Anterior cingulate cortex (tissue), 58 donors: ENCODE results near the gene TBC1D19.
"Not testable (repeated sequence)": the region's sequence is repeated elsewhere in the genome, so short reads cannot be mapped to it uniquely, and the experiment has no call there.

Experiments
- DNase-seq, 58 donors: peaks; one replicate each; lab custom pipeline; 2025; lab: John Stamatoyannopoulos, UW

TBC1D19 gene

GRCh38 chr4:26583865-26584652, at the start of gene TBC1D19:
TBC1D19 (plus strand) TSS chr4:26584084; CDS start chr4:26584194, 110 bp downstream.
- peak; percentile 46 to 94 (median 86) for DNase-seq

- no peak for DNase-seq
Observed at GRCh38 chr4:26542991-26543390, 40.9 kb upstream of the TBC1D19 start.

- DNase-seq: no peak
Observed at GRCh38 chr4:26544421-26544820, 39.5 kb upstream of the TBC1D19 start.

GRCh38 chr4:26548379-26548778, 35.5 kb upstream of the TBC1D19 start:
- not testable (repeated sequence) for DNase-seq

- DNase-seq: no peak
Observed at GRCh38 chr4:26557164-26557563, 26.7 kb upstream of the TBC1D19 start.

GRCh38 chr4:26558166-26558895, 25.6 kb upstream of the TBC1D19 start:
- no peak for DNase-seq

GRCh38 chr4:26566133-26566532, 17.8 kb upstream of the TBC1D19 start:
- DNase-seq: no peak

- no peak for DNase-seq
Observed at GRCh38 chr4:26568446-26568994, 15.4 kb upstream of the TBC1D19 start.

- no peak for DNase-seq
Observed at GRCh38 chr4:26570596-26570995, 13.3 kb upstream of the TBC1D19 start.

GRCh38 chr4:26573389-26573794, 10.5 kb upstream of the TBC1D19 start:
- no peak for DNase-seq

- no peak for DNase-seq
Observed at GRCh38 chr4:26574563-26574962, 9.3 kb upstream of the TBC1D19 start.

GRCh38 chr4:26576231-26576739, 7.6 kb upstream of the TBC1D19 start:
- no peak for DNase-seq

- no peak for DNase-seq
Observed at GRCh38 chr4:26577066-26577465, 6.8 kb upstream of the TBC1D19 start.

GRCh38 chr4:26579169-26579568, 4.7 kb upstream of the TBC1D19 start:
- DNase-seq: no peak

GRCh38 chr4:26581341-26581740, 2.5 kb upstream of the TBC1D19 start:
- DNase-seq: not testable (repeated sequence)

GRCh38 chr4:26583538-26583864, 383 bp upstream of the TBC1D19 start:
- DNase-seq: no peak

- DNase-seq: no peak
Observed at GRCh38 chr4:26584725-26585124, 841 bp downstream of the TBC1D19 start.

GRCh38 chr4:26589705-26590104, 5.8 kb downstream of the TBC1D19 start:
- DNase-seq: no peak

GRCh38 chr4:26590639-26591038, 6.8 kb downstream of the TBC1D19 start:
- DNase-seq: no peak

- DNase-seq: not testable (repeated sequence)
Observed at GRCh38 chr4:26593557-26593956, 9.7 kb downstream of the TBC1D19 start.

GRCh38 chr4:26594371-26594770, 10.5 kb downstream of the TBC1D19 start:
- no peak for DNase-seq
